K562 (cell line): ENCODE results near the gene COL25A1. TPM values are rescaled to one million over a fixed set of nuclear protein-coding genes. Genes with fewer than 3 reads are reported as not detected.
A peak's percentile ranks its signal among the peaks of the same experiment; 100 is the strongest.

ENCODE experiments used
- BRD4 ChIP-seq: fragments of 200-600 bp; sonication (generic); IDR thresholded peaks from 2 replicates; pipeline ENCODE4 v1.6.1; 2017; ENCODE audit warnings: inconsistent platforms
- CBFA2T2 ChIP-seq: fragments of 450-650 bp; conservative IDR thresholded peaks from 2 replicates; pipeline ENCODE4 v1.6.1; 2017; ENCODE audit warnings: mild to moderate bottlenecking
- ELF1 ChIP-seq: fragments of 200-800 bp; sonication (Bioruptor generic); IDR thresholded peaks from 2 replicates; pipeline ENCODE4 v1.6.1; 2016; ENCODE audit warnings: missing genetic modification characterization, missing compliant biosample characterization
- ESRRB ChIP-seq: fragments of 250-450 bp; sonication (Bioruptor Pico); IDR thresholded peaks from 2 replicates; pipeline ENCODE4 v1.5.0; 2020; ENCODE audit warnings: mild to moderate bottlenecking, moderate library complexity, borderline replicate concordance
- FIP1L1 ChIP-seq: fragments of 200-400 bp; formaldehyde crosslinking; IDR thresholded peaks from 2 replicates; pipeline ENCODE4 v1.6.1; 2018; ENCODE audit warnings: mild to moderate bottlenecking, low read depth, low read length; ENCODE audit not compliant: poor library complexity, severe bottlenecking
- HDAC1 ChIP-seq, 2 experiments: fragments of 450-650 bp; IDR thresholded peaks; 2 replicates each; pipeline ENCODE4 v1.6.1; 2016 to 2017; ENCODE audit warnings: inconsistent platforms in 1 of 2, mild to moderate bottlenecking in 1 of 2, moderate library complexity in 1 of 2
- HDAC8 ChIP-seq: fragments of 450-650 bp; IDR thresholded peaks from 2 replicates; pipeline ENCODE4 v1.6.1; 2016; ENCODE audit warnings: mild to moderate bottlenecking, missing genetic modification characterization, moderate library complexity, missing compliant biosample characterization
- HMGN3 ChIP-seq: IDR thresholded peaks from 2 replicates; pipeline ENCODE4 v1.6.1; 2011; ENCODE audit warnings: borderline replicate concordance, low read depth, mild to moderate bottlenecking, mixed read lengths, low read length; ENCODE audit not compliant: insufficient read length; ENCODE audit errors: extremely low read depth
- KAT2B ChIP-seq: IDR thresholded peaks from one replicate; pipeline ENCODE4 v1.6.1; 2012; ENCODE audit warnings: low read depth, mild to moderate bottlenecking, control low read depth, inconsistent platforms, low read length, moderate library complexity
- MEF2D ChIP-seq: conservative IDR thresholded peaks from 2 replicates; pipeline ENCODE4 v1.6.1; 2016; ENCODE audit warnings: low read depth, missing genetic modification characterization, missing compliant biosample characterization
- NELFE ChIP-seq: IDR thresholded peaks from 2 replicates; pipeline ENCODE4 v1.6.1; 2011; ENCODE audit warnings: mild to moderate bottlenecking; ENCODE audit not compliant: insufficient read depth, insufficient read length
- NR2C2 ChIP-seq, 2 experiments: fragments of 200-800 bp in 1 of 2; sonication (Bioruptor generic) in 1 of 2; sonication (generic) in 1 of 2; formaldehyde crosslinking in 1 of 2; IDR thresholded peaks; 2 replicates each; pipeline versions ENCODE4 v1.6.1 to v1.8.0; 2016 to 2022; ENCODE audit warnings: mild to moderate bottlenecking in 1 of 2, missing compliant biosample characterization in 1 of 2, missing genetic modification characterization in 1 of 2, missing genetic modification reagents in 1 of 2
- PHB2 ChIP-seq: fragments of 450-650 bp; IDR thresholded peaks from 2 replicates; pipeline ENCODE4 v1.6.1; 2017; ENCODE audit warnings: low read depth
- PML ChIP-seq: IDR thresholded peaks from 2 replicates; pipeline ENCODE4 v1.6.1; 2012; ENCODE audit warnings: low read length, inconsistent platforms
- RB1 ChIP-seq: fragments of 450-650 bp; IDR thresholded peaks from 2 replicates; pipeline ENCODE4 v1.6.1; 2017; ENCODE audit warnings: low read depth, mild to moderate bottlenecking
- RBM25 ChIP-seq: fragments of 200-400 bp; formaldehyde crosslinking; IDR thresholded peaks from 2 replicates; pipeline ENCODE4 v1.6.1; 2018; ENCODE audit warnings: low read length, low read depth, moderate library complexity; ENCODE audit not compliant: severe bottlenecking
- SETDB1 ChIP-seq: IDR thresholded peaks from one replicate; pipeline ENCODE4 v1.6.1; 2012; ENCODE audit warnings: low read length, control low read depth, inconsistent platforms
- SMAD2 ChIP-seq: fragments of 150-350 bp; IDR thresholded peaks from 2 replicates; pipeline ENCODE4 v1.6.1; 2014; ENCODE audit warnings: low read depth, mild to moderate bottlenecking, low read length
- SOX6 ChIP-seq: fragments of 450-650 bp; IDR thresholded peaks from 2 replicates; pipeline ENCODE4 v1.6.1; 2014; ENCODE audit warnings: mild to moderate bottlenecking
- ZNF174 ChIP-seq: fragments of 250-450 bp; sonication (Bioruptor Pico); IDR thresholded peaks from 2 replicates; pipeline ENCODE4 v1.4.0; 2020; ENCODE audit warnings: mild to moderate bottlenecking
- polyA plus RNA-seq, 8 experiments: library from polyadenylated mRNA; depleted of rRNA in 4 of 8; stranded (reverse) in 5 of 8; unstranded in 3 of 8; fragments of >200 nt; fragmentation: Nextera tagmentation in 2 of 8; fragmentation: Illumina TruSeq in 1 of 8; extraction: Ambion mirVana in 2 of 8; extraction: Trizol in 1 of 8; gene quantifications; 2 replicates each; pipeline versions ENCODE4 v1.2.1 to v1.2.3, GENCODE V29; 2011 to 2014; ENCODE audit warnings: inconsistent platforms in 1 of 8, missing spikeins in 1 of 8
- total RNA-seq, 7 experiments: library from RNA; depleted of rRNA in 6 of 7; stranded (reverse); fragments of >200 nt in 6 of 7; fragmentation: Illumina TruSeq in 2 of 7; extraction: Trizol in 2 of 7; gene quantifications; 2 replicates each; pipeline versions ENCODE4 v1.2.1 to v1.2.3, GENCODE V29; 2011 to 2021; ENCODE audit warnings: low replicate concordance in 1 of 7
- TF ChIP-seq, protein P1 (sequence below): fragments of 250-450 bp; sonication (Bioruptor Pico); IDR thresholded peaks from 2 replicates; pipeline ENCODE4 v1.9.0; 2021; ENCODE audit warnings: mild to moderate bottlenecking
- TF ChIP-seq, protein P2 (sequence below), 2 experiments: fragments of 450-650 bp; IDR thresholded peaks; 2 replicates each; pipeline ENCODE4 v1.6.1; 2018; ENCODE audit warnings: mild to moderate bottlenecking in 2 of 2, low read depth in 1 of 2; ENCODE audit not compliant: partially characterized antibody in 2 of 2
- TF ChIP-seq, protein P3 (sequence below): fragments of 250-450 bp; sonication (Bioruptor Pico); IDR thresholded peaks from 2 replicates; pipeline ENCODE4 v1.5.0; 2021
- TF ChIP-seq, protein P4 (sequence below): IDR thresholded peaks from 2 replicates; pipeline ENCODE4 v1.6.1; 2016; ENCODE audit warnings: missing genetic modification characterization, missing compliant biosample characterization

Gene COL25A1
- total and polyA plus RNA-seq, 9 of the 15 experiments (the other 6 are each of a cell fraction or from before 2014, with no cell fraction given) = 0.03 to 0.62 (median 0.27) TPM

DNA sequence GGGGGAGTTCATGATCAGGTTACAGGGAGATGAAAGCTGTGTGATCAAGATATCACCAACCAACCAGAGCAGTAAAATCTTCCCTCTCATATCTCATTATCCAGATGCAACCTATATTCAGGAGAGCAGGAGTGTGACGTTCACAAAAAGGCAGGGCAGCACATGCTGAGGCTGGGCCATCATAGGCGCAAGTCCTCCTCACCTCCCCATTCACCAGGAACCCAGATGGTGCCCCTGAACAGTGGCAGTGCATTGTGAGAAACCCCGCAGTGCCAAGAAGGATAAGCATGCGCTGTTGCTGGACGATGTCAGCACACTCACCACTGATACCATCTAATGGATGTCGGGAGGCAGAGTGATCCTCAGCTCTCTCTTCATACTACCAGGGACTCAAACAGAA lies 170.9 kb downstream of the COL25A1 start (continued):
- no peak for TF ChIP-seq HDAC8
- TF ChIP-seq NR2C2 (CRISPR knock-in tag; IDR thresholded peaks at IDR 0.05) = no peak
- no peak for TF ChIP-seq NR2C2 (tag; IDR thresholded peaks at IDR 0.05)
- no peak for TF ChIP-seq ELF1 (tag)
- no peak for TF ChIP-seq FIP1L1
- TF ChIP-seq MEF2D (tag) = no peak
- TF ChIP-seq SETDB1 = no peak
- TF ChIP-seq HMGN3 = no peak
- TF ChIP-seq, protein P1, sequence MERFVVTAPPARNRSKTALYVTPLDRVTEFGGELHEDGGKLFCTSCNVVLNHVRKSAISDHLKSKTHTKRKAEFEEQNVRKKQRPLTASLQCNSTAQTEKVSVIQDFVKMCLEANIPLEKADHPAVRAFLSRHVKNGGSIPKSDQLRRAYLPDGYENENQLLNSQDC (CRISPR knock-in tag) = no peak
- TF ChIP-seq ZNF174 (CRISPR knock-in tag) = no peak
- no peak for TF ChIP-seq RB1
- TF ChIP-seq SMAD2 = no peak
- TF ChIP-seq PML = 0 out of 2 replicates have a peak, but pooled peaks have one; percentile 44
- TF ChIP-seq PHB2 = no peak
- no peak for TF ChIP-seq BRD4
- TF ChIP-seq SOX6 = peak; percentile 64
- TF ChIP-seq HDAC1 (IDR thresholded peaks at IDR 0.05) = peak in 1 of 2 experiments; percentile 44; a peak in 1 of 4 replicates
- TF ChIP-seq CBFA2T2 = no peak; the same call in none of the 2 replicates
- TF ChIP-seq, protein P2, sequence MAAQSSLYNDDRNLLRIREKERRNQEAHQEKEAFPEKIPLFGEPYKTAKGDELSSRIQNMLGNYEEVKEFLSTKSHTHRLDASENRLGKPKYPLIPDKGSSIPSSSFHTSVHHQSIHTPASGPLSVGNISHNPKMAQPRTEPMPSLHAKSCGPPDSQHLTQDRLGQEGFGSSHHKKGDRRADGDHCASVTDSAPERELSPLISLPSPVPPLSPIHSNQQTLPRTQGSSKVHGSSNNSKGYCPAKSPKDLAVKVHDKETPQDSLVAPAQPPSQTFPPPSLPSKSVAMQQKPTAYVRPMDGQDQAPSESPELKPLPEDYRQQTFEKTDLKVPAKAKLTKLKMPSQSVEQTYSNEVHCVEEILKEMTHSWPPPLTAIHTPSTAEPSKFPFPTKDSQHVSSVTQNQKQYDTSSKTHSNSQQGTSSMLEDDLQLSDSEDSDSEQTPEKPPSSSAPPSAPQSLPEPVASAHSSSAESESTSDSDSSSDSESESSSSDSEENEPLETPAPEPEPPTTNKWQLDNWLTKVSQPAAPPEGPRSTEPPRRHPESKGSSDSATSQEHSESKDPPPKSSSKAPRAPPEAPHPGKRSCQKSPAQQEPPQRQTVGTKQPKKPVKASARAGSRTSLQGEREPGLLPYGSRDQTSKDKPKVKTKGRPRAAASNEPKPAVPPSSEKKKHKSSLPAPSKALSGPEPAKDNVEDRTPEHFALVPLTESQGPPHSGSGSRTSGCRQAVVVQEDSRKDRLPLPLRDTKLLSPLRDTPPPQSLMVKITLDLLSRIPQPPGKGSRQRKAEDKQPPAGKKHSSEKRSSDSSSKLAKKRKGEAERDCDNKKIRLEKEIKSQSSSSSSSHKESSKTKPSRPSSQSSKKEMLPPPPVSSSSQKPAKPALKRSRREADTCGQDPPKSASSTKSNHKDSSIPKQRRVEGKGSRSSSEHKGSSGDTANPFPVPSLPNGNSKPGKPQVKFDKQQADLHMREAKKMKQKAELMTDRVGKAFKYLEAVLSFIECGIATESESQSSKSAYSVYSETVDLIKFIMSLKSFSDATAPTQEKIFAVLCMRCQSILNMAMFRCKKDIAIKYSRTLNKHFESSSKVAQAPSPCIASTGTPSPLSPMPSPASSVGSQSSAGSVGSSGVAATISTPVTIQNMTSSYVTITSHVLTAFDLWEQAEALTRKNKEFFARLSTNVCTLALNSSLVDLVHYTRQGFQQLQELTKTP (IDR thresholded peaks at IDR 0.05; ENCODE audit: low read depth in 1 of 2, partially characterized antibody in 2 of 2) = no peak
- TF ChIP-seq RBM25 = no peak
- TF ChIP-seq, protein P3, sequence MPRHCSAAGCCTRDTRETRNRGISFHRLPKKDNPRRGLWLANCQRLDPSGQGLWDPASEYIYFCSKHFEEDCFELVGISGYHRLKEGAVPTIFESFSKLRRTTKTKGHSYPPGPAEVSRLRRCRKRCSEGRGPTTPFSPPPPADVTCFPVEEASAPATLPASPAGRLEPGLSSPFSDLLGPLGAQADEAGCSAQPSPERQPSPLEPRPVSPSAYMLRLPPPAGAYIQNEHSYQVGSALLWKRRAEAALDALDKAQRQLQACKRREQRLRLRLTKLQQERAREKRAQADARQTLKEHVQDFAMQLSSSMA = no peak
- TF ChIP-seq ESRRB (CRISPR knock-in tag) = no peak
- TF ChIP-seq, protein P4, sequence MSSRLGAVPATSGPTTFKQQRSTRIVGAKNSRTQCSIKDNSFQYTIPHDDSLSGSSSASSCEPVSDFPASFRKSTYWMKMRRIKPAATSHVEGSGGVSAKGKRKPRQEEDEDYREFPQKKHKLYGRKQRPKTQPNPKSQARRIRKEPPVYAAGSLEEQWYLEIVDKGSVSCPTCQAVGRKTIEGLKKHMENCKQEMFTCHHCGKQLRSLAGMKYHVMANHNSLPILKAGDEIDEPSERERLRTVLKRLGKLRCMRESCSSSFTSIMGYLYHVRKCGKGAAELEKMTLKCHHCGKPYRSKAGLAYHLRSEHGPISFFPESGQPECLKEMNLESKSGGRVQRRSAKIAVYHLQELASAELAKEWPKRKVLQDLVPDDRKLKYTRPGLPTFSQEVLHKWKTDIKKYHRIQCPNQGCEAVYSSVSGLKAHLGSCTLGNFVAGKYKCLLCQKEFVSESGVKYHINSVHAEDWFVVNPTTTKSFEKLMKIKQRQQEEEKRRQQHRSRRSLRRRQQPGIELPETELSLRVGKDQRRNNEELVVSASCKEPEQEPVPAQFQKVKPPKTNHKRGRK = no peak
- no peak for TF ChIP-seq KAT2B
- TF ChIP-seq NELFE = no peak
